Measurements from ENCODE around the gene CREB3.

DNA sequence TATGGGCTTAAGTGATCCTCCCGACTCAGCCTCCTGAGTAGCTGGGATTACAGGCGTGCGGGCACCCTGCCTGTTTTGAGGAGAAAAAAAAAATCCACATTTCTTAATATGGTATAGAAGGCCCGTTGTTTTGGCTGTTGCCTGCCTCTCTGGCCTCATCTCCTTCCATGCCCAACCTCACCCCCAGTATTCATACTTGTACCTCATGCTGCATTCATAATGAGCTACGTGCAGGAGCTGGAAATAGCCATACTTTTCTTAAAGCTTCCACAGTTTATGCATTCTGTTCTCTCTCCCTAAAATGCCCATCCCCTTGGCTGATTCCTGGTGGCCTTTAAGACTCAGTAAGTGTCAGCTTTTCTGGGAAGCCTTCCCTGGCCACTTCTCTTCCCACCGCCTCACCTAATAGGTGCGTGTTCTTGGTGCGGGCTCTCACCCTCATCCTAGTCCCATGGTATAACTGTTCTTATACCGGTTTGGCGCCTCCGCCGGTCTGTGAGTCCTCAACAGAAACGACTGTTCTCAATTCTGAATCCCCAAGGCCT is 40.6 kb upstream of the CREB3 start:
- TF ChIP-seq, protein P1, sequence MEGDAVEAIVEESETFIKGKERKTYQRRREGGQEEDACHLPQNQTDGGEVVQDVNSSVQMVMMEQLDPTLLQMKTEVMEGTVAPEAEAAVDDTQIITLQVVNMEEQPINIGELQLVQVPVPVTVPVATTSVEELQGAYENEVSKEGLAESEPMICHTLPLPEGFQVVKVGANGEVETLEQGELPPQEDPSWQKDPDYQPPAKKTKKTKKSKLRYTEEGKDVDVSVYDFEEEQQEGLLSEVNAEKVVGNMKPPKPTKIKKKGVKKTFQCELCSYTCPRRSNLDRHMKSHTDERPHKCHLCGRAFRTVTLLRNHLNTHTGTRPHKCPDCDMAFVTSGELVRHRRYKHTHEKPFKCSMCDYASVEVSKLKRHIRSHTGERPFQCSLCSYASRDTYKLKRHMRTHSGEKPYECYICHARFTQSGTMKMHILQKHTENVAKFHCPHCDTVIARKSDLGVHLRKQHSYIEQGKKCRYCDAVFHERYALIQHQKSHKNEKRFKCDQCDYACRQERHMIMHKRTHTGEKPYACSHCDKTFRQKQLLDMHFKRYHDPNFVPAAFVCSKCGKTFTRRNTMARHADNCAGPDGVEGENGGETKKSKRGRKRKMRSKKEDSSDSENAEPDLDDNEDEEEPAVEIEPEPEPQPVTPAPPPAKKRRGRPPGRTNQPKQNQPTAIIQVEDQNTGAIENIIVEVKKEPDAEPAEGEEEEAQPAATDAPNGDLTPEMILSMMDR (IDR thresholded peaks at IDR 0.05; ENCODE audit: insufficient read depth, low read length, poor library complexity, severe bottlenecking), result no peak
- TF ChIP-seq EZH2phosphoT487 (conservative IDR thresholded peaks at IDR 0.05; ENCODE audit: low read length), result no peak

Data from SU-DHL-6 (cell line).